ENCODE results near the gene CLN6. TPM values are rescaled to one million over a fixed set of nuclear protein-coding genes. Genes with fewer than 3 reads are reported as not detected.

The CLN6 gene
- total RNA-seq, result 10 to 100 TPM; 10.7 to 24.3 (median 15.2) TPM
- long read RNA-seq, partial matches to known transcripts, result 0 of 1 reads
- long read RNA-seq, other reads (novel, unspliced or antisense), result 1 of 1 reads

GRCh38 chr15:68229386-68230156, at the start of gene CLN6:
Gene CLN6 (minus strand): TSS chr15:68229728. CDS start chr15:68229584, 144 bp downstream.
- intact Hi-C loops (cut with DNase I), result no loop called here
- H3K4me1 ChIP-seq, result peaks cover 0 to 30% (median 9%) of the 10 kb centered on the region in 4 donors
- H3K4me3 ChIP-seq, result peak within 1 kb of the TSS; percentile 67 to 94 (median 89)
- TF ChIP-seq CTCF (IDR thresholded peaks at IDR 0.05) (no peak), POLR2A (IDR thresholded peaks at IDR 0.05) (peak; percentile 63)
- H3K27ac ChIP-seq, result peak within 1 kb of the TSS; percentile 68 to 85 (median 82)
- no peaks in the 10 kb centered on the region for H3K9me3 ChIP-seq
- ATAC-seq, result peak; percentile 87 to 95 (median 92)
- DNase-seq, result peak; percentile 87 to 89 (median 89)
- no peaks in the 10 kb centered on the region for H3K36me3 ChIP-seq
- H3K27me3 ChIP-seq, result no peaks in the 10 kb centered on the region
- WGBS (ENCODE audit: insufficient coverage, low coverage, low lambda C conversion rate, missing lambda C conversion rate), result 1% methylated on average over 9 of the region's 82 CpGs

- DNase-seq, result no peak
- peak overlapping the region; percentile 94 to 97 (median 97) for H3K27ac ChIP-seq
- TF ChIP-seq POLR2A (IDR thresholded peaks at IDR 0.05), result no peak
- TF ChIP-seq CTCF (IDR thresholded peaks at IDR 0.05), result no peak
- H3K27me3 ChIP-seq, result no peaks in the 10 kb centered on the region
- ATAC-seq, result peak in 2 of 4 donors; percentile 0
- H3K36me3 ChIP-seq, result no peaks in the 10 kb centered on the region
- H3K4me3 ChIP-seq, result peak overlapping the region; percentile 73 to 96 (median 94)
- peaks cover 0 to 73% (median 26%) of the 10 kb centered on the region in 4 donors for H3K4me1 ChIP-seq
- no peaks in the 10 kb centered on the region for H3K9me3 ChIP-seq
- WGBS (ENCODE audit: insufficient coverage, low coverage, low lambda C conversion rate, missing lambda C conversion rate), result under 1% methylated on average over 20 of the region's 23 CpGs
- intact Hi-C loops (cut with DNase I), result no loop called here
Observed at GRCh38 chr15:68278595-68279405, 49.3 kb upstream of the CLN6 start.

GRCh38 chr15:68278345-68278594, 48.7 kb upstream of the CLN6 start:
- Histone ChIP-seq H3K9me3 (no peaks in the 10 kb centered on the region), H3K36me3 (no peaks in the 10 kb centered on the region), H3K4me3 (peak overlapping the region; percentile 73 to 96 (median 94)), H3K27me3 (no peaks in the 10 kb centered on the region), H3K4me1 (peaks cover 0 to 71% (median 26%) of the 10 kb centered on the region in 4 donors), H3K27ac (peak overlapping the region; percentile 94 to 97 (median 97))
- TF ChIP-seq CTCF (IDR thresholded peaks at IDR 0.05) (peak in 2 of 4 donors; percentile 13 to 27), POLR2A (IDR thresholded peaks at IDR 0.05) (no peak)
- intact Hi-C loops (cut with DNase I), result no loop called here
- no CpG with 5 or more reads among the region's 22 CpGs for WGBS (ENCODE audit: insufficient coverage, low coverage, low lambda C conversion rate, missing lambda C conversion rate)
- ATAC-seq (no peak), DNase-seq (no peak)

- Histone ChIP-seq H3K4me1 (peaks cover 0 to 66% (median 26%) of the 10 kb centered on the region in 4 donors), H3K9me3 (no peaks in the 10 kb centered on the region), H3K4me3 (peak within 1 kb of the TSS; percentile 73 to 96 (median 94)), H3K36me3 (no peaks in the 10 kb centered on the region), H3K27me3 (no peaks in the 10 kb centered on the region), H3K27ac (peak within 1 kb of the TSS; percentile 94 to 97 (median 97))
- intact Hi-C loops (cut with DNase I), result no loop called here
- peak; percentile 87 to 93 (median 88) for ATAC-seq
- WGBS (ENCODE audit: insufficient coverage, low coverage, low lambda C conversion rate, missing lambda C conversion rate), result 0% methylated on average over 8 of the region's 85 CpGs
- TF ChIP-seq POLR2A (IDR thresholded peaks at IDR 0.05), result peak; percentile 80
- TF ChIP-seq CTCF (IDR thresholded peaks at IDR 0.05), result peak in 1 of 4 donors; percentile 30
- DNase-seq, result peak; percentile 93 to 95 (median 93)
Observed at GRCh38 chr15:68277603-68278344, 48.2 kb upstream of the CLN6 start, which contains the start of gene FEM1B. Gene FEM1B (plus strand): TSS chr15:68277745. CDS start chr15:68278418, 673 bp downstream.

Measured in right lobe of liver (tissue), 6 donors.